ENCODE measurements around the gene PPP2R5C. TPM values are rescaled to one million over a fixed set of nuclear protein-coding genes. Genes with fewer than 3 reads are reported as not detected.

The PPP2R5C gene
- polyA plus RNA-seq, 1 donor from 2014 or later = 111 TPM

GRCh38 chr14:101950100-101950499 is 188.6 kb downstream of the PPP2R5C start:
- H3K79me2 ChIP-seq (replicated peaks; ENCODE audit: insufficient read depth, low read length) = no peaks in the 10 kb centered on the region
- no peaks in the 10 kb centered on the region for H3K36me3 ChIP-seq (ENCODE audit: insufficient read depth, low read length)
- no peak overlapping the region for H3K4me2 ChIP-seq (ENCODE audit: low read length)
- no peak overlapping the region for H2AFZ ChIP-seq (ENCODE audit: low read depth, low read length)
- TF ChIP-seq RAD21 (conservative IDR thresholded peaks at IDR 0.05) = no peak
- TF ChIP-seq REST (IDR thresholded peaks at IDR 0.05; ENCODE audit: borderline replicate concordance) = no peak
- TF ChIP-seq EZH2 (IDR thresholded peaks at IDR 0.05; ENCODE audit: borderline replicate concordance, insufficient read depth, low read length, poor library complexity, severe bottlenecking) = no peak
- TF ChIP-seq TAF1 (IDR thresholded peaks at IDR 0.05; ENCODE audit: low read depth) = no peak
- no peak for TF ChIP-seq CTCF (IDR thresholded peaks at IDR 0.05; ENCODE audit: poor library complexity, severe bottlenecking)
- TF ChIP-seq POLR2AphosphoS5 (IDR thresholded peaks at IDR 0.05) = no peak
- no peak for TF ChIP-seq MXI1 (conservative IDR thresholded peaks at IDR 0.05; ENCODE audit: poor library complexity, severe bottlenecking)
- no peaks in the 10 kb centered on the region for H3K27me3 ChIP-seq (ENCODE audit: insufficient read depth, low read depth, low read length)
- H3K9ac ChIP-seq (ENCODE audit: low read length) = no peak overlapping the region
- no peak overlapping the region for H3K4me3 ChIP-seq (ENCODE audit: low read length)
- no peaks in the 10 kb centered on the region for H3K9me2 ChIP-seq (ENCODE audit: insufficient read depth, low read length)
- no peaks in the 10 kb centered on the region for H3K9me3 ChIP-seq (ENCODE audit: low read length)
- H4K20me1 ChIP-seq (ENCODE audit: insufficient read depth) = no peaks in the 10 kb centered on the region
- H3K27ac ChIP-seq (ENCODE audit: low read length) = no peak overlapping the region
- H3F3A ChIP-seq (ENCODE audit: insufficient read depth, low read length, poor library complexity, severe bottlenecking) = no peaks in the 10 kb centered on the region

GRCh38 chr14:101950516-101951215 is 189.2 kb downstream of the PPP2R5C start:
- no peaks in the 10 kb centered on the region for H3K79me2 ChIP-seq (replicated peaks; ENCODE audit: insufficient read depth, low read length)
- no peak overlapping the region for H3K4me2 ChIP-seq (ENCODE audit: low read length)
- no peaks in the 10 kb centered on the region for H3K9me2 ChIP-seq (ENCODE audit: insufficient read depth, low read length)
- H3K4me3 ChIP-seq (ENCODE audit: low read length) = no peak overlapping the region
- H3K36me3 ChIP-seq (ENCODE audit: insufficient read depth, low read length) = no peaks in the 10 kb centered on the region
- no peaks in the 10 kb centered on the region for H4K20me1 ChIP-seq (ENCODE audit: insufficient read depth)
- H3K27ac ChIP-seq (ENCODE audit: low read length) = no peak overlapping the region
- no peak overlapping the region for H2AFZ ChIP-seq (ENCODE audit: low read depth, low read length)
- TF ChIP-seq EZH2 (IDR thresholded peaks at IDR 0.05; ENCODE audit: borderline replicate concordance, insufficient read depth, low read length, poor library complexity, severe bottlenecking) (no peak), SMC3 (conservative IDR thresholded peaks at IDR 0.05; ENCODE audit: poor library complexity) (no peak), REST (IDR thresholded peaks at IDR 0.05; ENCODE audit: borderline replicate concordance) (no peak), MXI1 (conservative IDR thresholded peaks at IDR 0.05; ENCODE audit: poor library complexity, severe bottlenecking) (no peak), RAD21 (conservative IDR thresholded peaks at IDR 0.05) (no peak), TAF1 (IDR thresholded peaks at IDR 0.05; ENCODE audit: low read depth) (no peak), EP300 (conservative IDR thresholded peaks at IDR 0.05; ENCODE audit: poor library complexity, severe bottlenecking) (no peak), POLR2AphosphoS5 (IDR thresholded peaks at IDR 0.05) (no peak), CTCF (IDR thresholded peaks at IDR 0.05; ENCODE audit: poor library complexity, severe bottlenecking) (no peak)
- H3F3A ChIP-seq (ENCODE audit: insufficient read depth, low read length, poor library complexity, severe bottlenecking) = no peaks in the 10 kb centered on the region
- no peaks in the 10 kb centered on the region for H3K9me3 ChIP-seq (ENCODE audit: low read length)
- no peak overlapping the region for H3K9ac ChIP-seq (ENCODE audit: low read length)
- H3K27me3 ChIP-seq (ENCODE audit: insufficient read depth, low read depth, low read length) = no peaks in the 10 kb centered on the region
